Activated T-cell treated with anti-CD3 and anti-CD28 coated beads, Interleukin-2, amount 50 U/mL, for 4 hours (primary cell): Measurements from ENCODE around the gene CADPS. TPM values are rescaled to one million over a fixed set of nuclear protein-coding genes. Genes with fewer than 3 reads are reported as not detected.

Experiments used
- ATAC-seq, 2 donors: fragments of 200-7000 bp; cut with Tn5 transposase; one replicate each; pipeline ENCODE4 v1.10.0; 2021
- DNase-seq: peaks from one replicate; pipeline ENCODE4 v3.0.0-alpha.2; 2020
- H3K27me3 Mint-ChIP-seq: one replicate; pipeline ENCODE4 v1.8.0; 2021; ENCODE audit warnings: low read depth, mixed read lengths
- H3K36me3 Mint-ChIP-seq: one replicate; pipeline ENCODE4 v1.8.0; 2022; ENCODE audit warnings: mixed read lengths; ENCODE audit not compliant: insufficient read depth
- H3K4me1 Mint-ChIP-seq: one replicate; pipeline ENCODE4 v1.8.0; 2021; ENCODE audit warnings: low read depth, mixed read lengths
- H3K4me3 Mint-ChIP-seq: one replicate; pipeline ENCODE4 v1.8.0; 2021; ENCODE audit warnings: mild to moderate bottlenecking, moderate library complexity, mixed read lengths
- H3K9me3 Mint-ChIP-seq: one replicate; pipeline ENCODE4 v1.8.0; 2021; ENCODE audit warnings: mixed read lengths
- total RNA-seq, 3 donors: library from RNA; stranded (reverse); gene quantifications; one replicate each; pipeline ENCODE4 v1.2.1, GENCODE V29; 2021

The CADPS gene
- total RNA-seq, 3 donors from 2014 or later, result not detected

DNA sequence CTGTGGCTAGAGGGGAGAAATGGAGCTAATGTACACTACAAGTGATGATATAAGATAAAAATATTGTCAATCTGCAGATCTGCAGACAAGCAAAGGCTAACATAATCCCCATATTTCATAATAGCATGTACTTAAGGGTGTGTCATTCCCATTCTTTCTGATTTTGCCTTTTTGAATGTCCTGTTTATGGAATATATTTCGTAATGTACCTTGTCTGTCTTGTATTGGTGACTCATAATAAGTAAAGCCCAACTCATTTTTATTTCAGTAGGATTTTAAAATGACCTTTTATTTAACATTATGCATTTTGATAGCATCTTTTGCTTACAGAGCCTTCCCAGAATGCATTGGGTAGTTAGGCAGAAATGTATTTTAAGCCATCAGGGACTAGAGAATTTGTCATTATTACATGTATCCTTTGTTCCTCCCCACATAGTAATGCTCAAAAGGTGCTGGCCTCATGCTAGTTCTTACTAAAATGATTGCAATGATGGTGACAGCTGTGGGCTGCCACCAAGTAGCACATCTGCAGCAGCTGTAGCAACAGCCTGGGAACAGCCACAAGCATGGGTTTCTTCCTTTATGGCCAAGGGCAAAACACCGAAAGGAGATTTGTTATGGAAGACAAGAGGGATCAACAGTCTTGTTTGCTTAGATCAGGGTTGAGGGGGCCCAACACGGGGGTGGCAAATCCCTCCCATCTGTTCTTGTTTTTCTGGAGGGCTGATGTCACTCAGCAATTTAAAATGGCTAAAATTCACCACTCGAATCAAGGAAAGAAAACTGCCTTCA, 188.5 kb downstream of the CADPS start:
- H3K27me3 Mint-ChIP-seq, result no peaks in the 10 kb centered on the region

DNA sequence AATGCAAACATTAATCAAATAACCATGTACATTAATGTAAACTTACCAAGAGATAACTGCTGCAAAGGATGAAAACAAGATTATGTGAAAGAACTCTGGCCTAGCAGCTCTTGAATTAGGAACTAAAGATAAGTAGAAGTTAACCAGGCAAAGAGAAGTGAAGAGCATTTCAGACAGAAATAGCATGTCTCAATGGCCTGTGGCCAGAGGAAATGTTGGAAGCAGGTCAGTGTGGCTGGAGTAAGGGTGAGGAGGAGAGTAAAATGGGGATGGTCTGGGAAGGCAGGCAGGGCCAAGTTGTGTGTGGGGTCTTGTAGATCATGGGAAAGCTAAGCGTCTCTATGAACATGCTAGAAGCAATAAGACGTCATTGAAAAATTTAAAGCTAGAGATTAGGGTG, 192.4 kb downstream of the CADPS start:
- Mint-ChIP-seq H3K27me3 (no peaks in the 10 kb centered on the region), H3K36me3 (no peaks in the 10 kb centered on the region), H3K4me1 (no peaks in the 10 kb centered on the region), H3K9me3 (no peaks in the 10 kb centered on the region), H3K4me3 (no peak overlapping the region)
- ATAC-seq, result no peak
- DNase-seq, result no peak

More for the DNA sequence above, 188.5 kb downstream of the CADPS start:
- DNase-seq (no peak), ATAC-seq (no peak)
- Mint-ChIP-seq H3K36me3 (no peaks in the 10 kb centered on the region), H3K9me3 (no peaks in the 10 kb centered on the region), H3K4me1 (no peaks in the 10 kb centered on the region), H3K4me3 (no peak overlapping the region)

DNA sequence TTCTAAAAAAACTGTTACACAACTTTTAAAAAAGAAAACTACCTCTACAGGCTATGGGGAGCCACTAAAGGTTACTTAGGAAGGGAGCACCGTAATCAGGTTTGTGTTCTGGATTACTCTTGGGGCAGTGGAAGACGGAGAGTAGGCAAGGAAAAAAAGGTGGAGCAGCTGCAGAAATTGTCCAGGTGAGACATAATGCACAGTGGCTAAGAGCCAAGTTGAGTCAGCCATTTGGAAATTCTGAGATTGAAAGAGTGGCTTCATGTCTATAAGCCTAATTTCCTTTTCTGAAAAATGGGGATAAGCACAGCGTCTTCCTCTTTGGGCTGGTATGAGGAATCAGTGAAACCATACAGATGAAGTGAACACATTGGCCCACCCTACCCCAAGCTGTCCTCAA, 195.2 kb downstream of the CADPS start:
- Mint-ChIP-seq H3K36me3 (no peaks in the 10 kb centered on the region), H3K4me1 (no peaks in the 10 kb centered on the region), H3K4me3 (no peak overlapping the region), H3K9me3 (no peaks in the 10 kb centered on the region), H3K27me3 (peaks cover 3% of the 10 kb centered on the region)
- no peak for DNase-seq
- no peak for ATAC-seq

DNA sequence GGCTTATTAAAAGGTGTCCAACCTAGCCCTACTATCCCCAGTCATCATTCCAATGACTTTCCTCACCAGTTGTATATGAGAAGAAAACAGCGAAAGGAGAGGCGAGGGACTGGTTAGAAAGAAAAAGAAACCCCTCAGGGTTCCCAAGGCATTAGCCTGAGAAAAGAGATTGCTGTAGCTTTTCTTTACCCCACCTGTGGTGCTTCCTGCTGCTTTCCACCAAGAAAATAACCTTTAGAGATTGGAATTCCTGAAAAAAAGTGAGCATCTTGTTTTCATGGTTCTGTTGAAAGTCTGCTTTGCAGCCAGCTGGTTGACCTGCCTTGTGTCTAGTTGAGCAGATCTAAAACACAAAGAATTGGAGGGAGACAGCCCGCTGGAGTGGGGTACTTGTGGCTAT, 196.4 kb downstream of the CADPS start:
- Mint-ChIP-seq H3K27me3 (peaks cover 3% of the 10 kb centered on the region), H3K4me3 (no peak overlapping the region)

DNA sequence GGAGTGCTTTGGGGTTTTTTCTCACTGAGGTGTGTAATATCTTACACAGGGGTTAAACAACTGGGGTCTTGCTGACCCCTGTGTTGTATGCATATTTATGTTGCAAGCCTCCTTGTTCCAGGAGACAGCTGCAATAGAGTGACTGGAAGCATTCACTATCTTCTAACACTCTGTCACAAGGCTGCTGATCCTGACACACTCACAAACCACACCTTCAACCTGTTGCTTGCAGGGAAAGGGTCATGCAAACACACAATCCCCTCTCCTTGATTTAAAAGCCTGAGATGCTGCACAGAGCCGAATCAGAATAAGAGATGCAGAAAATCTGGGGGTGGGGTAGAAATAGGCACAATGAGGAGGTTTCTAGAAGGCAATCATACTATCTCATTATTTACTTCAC, 197.3 kb downstream of the CADPS start:
- Mint-ChIP-seq H3K9me3 (no peaks in the 10 kb centered on the region), H3K4me1 (no peaks in the 10 kb centered on the region), H3K27me3 (peaks cover 3% of the 10 kb centered on the region), H3K4me3 (no peak overlapping the region), H3K36me3 (no peaks in the 10 kb centered on the region)
- DNase-seq (no peak), ATAC-seq (no peak)

More for the DNA sequence above, 196.4 kb downstream of the CADPS start:
- DNase-seq, result no peak
- no peak for ATAC-seq
- Mint-ChIP-seq H3K4me1 (no peaks in the 10 kb centered on the region), H3K36me3 (no peaks in the 10 kb centered on the region), H3K9me3 (no peaks in the 10 kb centered on the region)

DNA sequence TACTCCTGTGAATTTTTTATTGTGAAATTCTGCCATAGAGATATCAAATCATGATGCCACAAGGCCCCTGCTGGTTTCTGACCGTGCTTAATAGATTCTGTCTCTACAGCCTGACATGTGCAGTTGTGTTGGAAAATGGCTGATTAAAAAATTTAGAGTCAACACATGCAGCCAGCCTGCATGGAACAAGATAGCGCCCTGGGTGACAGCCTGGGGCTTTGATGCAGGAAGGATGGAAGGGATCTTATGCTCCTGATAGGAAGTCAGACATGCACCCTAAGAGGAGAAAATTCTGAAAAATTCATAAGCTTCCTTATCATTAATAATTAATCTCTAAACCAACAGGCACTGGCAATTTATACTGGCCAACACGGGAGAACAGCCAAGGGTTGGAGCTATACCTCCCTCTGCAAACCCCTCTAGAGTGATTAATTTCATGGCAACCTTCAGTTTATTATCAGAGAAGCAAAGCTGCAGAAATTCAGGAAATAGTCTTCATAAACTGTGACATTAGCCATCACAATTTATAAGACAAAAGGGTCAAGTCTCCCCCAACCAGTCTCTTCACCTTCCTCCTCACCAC, 198.4 kb downstream of the CADPS start:
- Mint-ChIP-seq H3K4me1 (no peaks in the 10 kb centered on the region), H3K4me3 (no peak overlapping the region), H3K36me3 (no peaks in the 10 kb centered on the region), H3K9me3 (no peaks in the 10 kb centered on the region), H3K27me3 (peaks cover 3% of the 10 kb centered on the region)
- ATAC-seq, result no peak
- DNase-seq, result no peak

DNA sequence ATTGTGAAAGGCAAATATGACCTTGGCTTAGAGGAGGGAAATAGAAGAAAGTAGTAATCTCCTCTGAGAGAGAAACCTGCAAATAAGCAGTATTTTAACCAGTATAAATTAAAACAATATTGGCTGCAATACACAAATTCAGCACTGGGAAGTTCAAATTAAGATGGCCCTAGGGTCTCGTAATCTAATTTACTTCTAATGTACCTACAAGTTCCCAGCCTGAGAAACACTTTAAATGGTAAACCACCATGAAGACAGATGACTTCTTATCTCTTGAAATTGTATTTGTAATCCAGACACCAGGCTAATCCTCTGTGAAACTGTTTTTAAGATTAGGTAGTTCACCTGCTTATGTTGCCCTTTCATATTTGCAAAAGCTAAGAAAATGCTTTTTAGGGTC, 199.7 kb downstream of the CADPS start:
- DNase-seq (no peak), ATAC-seq (no peak)
- Mint-ChIP-seq H3K27me3 (peaks cover 3% of the 10 kb centered on the region), H3K4me1 (no peaks in the 10 kb centered on the region), H3K36me3 (no peaks in the 10 kb centered on the region), H3K9me3 (no peaks in the 10 kb centered on the region), H3K4me3 (no peak overlapping the region)

DNA sequence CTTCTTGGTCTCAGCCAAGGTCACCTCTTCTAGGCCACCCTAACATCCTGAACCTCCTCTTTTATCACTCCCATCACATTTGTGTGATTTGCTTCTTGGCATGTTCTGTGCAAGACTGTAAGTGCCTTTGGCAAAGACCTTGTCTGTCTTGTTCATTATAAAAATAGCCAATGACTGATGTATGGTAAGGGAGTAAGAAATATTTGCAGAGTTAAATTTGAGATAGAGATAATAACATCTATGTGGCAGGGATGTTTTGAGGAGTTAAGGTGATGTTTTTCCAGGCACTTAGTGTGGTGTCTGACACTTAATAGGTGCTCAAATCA, 202.3 kb downstream of the CADPS start:
- Mint-ChIP-seq H3K27me3 (peaks cover 3% of the 10 kb centered on the region), H3K4me3 (no peak overlapping the region), H3K4me1 (no peaks in the 10 kb centered on the region), H3K9me3 (no peaks in the 10 kb centered on the region), H3K36me3 (no peaks in the 10 kb centered on the region)
- ATAC-seq (no peak), DNase-seq (no peak)

DNA sequence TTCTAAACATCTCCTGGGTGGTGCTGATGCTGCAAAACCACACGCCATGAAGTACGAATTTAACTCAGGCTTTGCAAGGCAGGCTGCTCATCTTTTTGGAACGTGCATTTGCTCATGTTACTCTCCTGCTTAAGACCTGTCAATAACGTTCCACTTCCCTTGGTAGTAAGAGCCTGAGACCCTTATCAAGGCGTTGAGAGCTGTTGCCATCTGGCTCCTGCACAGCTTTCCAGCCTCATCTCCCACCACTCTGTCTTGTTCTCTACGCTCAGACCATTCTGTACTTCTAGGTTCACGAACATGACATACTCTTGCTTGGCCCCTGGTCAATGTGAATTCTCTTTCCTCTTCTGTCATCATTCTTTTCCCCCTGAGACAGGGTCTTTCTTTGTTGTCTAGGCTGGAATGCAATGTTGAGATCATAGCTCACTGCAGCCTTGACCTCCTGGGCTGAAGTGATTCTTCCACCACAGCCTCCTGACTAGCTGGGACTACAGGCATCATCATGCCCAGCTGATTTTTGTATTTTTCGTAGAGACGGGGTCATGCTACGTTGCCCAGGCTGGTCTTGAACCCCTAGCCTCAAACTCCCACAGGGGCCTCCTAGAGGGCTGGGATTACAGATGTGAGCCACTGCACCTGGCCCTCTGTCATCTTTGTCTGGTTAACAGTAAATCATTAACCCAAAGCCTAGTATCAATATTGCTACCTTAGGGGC, 202.8 kb downstream of the CADPS start:
- no peaks in the 10 kb centered on the region for H3K4me1 Mint-ChIP-seq
- ATAC-seq, result no peak
- H3K4me3 Mint-ChIP-seq, result no peak overlapping the region
- no peaks in the 10 kb centered on the region for H3K9me3 Mint-ChIP-seq
- DNase-seq, result no peak
- no peaks in the 10 kb centered on the region for H3K36me3 Mint-ChIP-seq
- peaks cover 3% of the 10 kb centered on the region for H3K27me3 Mint-ChIP-seq

DNA sequence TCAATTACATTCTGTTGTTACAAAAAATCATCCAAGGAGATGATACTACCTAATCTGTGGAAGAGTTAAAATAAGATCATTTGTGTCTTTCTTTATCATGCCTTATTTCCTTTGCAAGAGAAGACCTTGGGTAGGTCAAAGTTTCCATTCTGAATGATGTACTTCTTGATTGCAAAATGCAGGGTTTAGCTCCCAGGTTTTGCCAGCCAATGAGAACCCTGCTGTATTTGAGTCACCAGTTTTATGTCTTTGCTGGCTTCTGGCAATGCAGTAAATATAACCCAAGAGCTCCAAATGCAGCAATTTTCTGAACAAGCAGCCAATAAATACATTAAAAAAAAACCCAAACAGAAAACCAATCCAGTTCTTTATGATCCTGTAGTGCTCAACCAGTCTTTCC, 204.9 kb downstream of the CADPS start:
- Mint-ChIP-seq H3K9me3 (no peaks in the 10 kb centered on the region), H3K4me1 (no peaks in the 10 kb centered on the region), H3K36me3 (no peaks in the 10 kb centered on the region), H3K4me3 (no peak overlapping the region), H3K27me3 (no peaks in the 10 kb centered on the region)
- no peak for DNase-seq
- ATAC-seq, result no peak

DNA sequence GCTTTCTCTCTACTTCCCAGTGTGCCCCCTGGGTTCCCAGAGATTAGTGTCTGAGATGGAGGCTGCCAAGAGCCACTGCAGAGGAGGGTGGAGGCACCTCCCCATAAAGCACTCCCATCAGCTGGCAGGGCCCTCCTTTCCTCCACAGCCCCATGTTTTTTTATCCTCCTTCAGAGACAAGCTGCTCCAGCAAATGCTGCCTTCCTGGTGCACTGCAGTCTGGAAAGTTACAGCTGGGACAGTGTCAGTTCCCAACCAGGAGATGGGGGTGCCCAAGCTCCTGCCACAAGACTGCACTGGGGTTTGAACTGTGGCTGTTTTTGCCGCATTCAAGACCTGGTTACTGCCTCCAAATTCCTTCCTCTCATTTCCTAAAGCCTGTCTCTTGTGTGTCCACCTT, 206.1 kb downstream of the CADPS start:
- H3K4me3 Mint-ChIP-seq, result no peak overlapping the region
- ATAC-seq (no peak), DNase-seq (no peak)
- no peaks in the 10 kb centered on the region for H3K4me1 Mint-ChIP-seq
- H3K27me3 Mint-ChIP-seq, result no peaks in the 10 kb centered on the region
- no peaks in the 10 kb centered on the region for H3K36me3 Mint-ChIP-seq
- H3K9me3 Mint-ChIP-seq, result no peaks in the 10 kb centered on the region

DNA sequence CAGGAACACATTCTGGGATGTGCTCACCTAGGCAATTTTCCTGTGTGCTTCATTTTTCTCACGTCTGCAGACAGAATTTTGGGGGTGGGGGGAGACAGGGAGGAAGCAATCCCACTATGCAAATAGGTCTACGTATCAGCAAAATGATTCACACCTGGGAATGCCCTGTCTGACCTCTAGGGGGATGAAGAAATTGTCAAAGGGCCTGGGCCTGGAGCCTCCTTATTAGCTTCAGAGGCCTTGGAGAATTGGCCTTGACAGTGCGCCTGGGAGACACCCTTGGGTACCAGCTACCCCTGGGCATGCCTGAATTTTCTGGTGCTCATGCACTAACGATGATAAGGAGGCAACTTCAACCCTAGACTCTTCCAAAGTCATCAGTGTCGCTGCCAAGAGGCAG, 207.5 kb downstream of the CADPS start:
- Mint-ChIP-seq H3K9me3 (no peaks in the 10 kb centered on the region), H3K36me3 (no peaks in the 10 kb centered on the region), H3K27me3 (no peaks in the 10 kb centered on the region), H3K4me3 (no peak overlapping the region), H3K4me1 (no peaks in the 10 kb centered on the region)
- ATAC-seq (no peak), DNase-seq (no peak)

DNA sequence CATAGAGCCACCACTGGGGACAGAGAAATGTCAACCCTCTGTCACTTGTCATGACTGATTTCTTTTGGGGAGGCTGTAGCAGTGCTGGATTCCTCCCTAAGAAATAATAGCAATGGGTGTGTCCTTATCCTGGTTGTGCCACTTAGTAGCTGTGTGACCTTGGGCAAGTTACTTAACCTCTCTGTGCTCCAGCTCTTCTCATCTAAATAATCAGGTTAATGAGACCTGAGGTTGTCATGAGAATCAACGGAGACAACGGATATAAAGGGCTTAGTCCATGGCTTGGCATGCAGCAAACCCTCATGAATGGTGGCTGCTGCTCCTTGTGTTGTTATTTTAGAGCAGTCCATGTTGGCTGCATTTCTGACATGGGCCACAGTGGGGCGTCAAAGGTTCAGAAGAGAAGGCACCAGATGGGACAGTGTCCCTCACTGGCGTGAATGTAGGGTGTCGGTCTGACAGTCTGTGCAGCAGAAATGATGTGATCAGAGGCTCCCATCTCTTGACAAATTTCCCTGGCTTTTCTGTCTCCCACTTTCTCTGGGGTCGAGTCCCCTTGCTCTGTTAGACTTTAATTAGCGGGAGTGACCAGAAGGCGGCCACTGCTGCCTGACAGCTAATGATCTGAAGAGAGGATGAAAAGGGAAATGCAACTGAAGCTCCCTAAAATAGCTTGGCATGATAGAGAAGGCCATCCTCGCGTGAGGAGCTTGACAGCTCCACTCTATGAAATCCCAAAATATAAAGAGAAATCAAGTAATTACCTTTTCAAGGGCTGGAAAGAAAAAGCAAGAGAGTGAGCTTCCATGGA, 209.4 kb downstream of the CADPS start:
- no peak overlapping the region for H3K4me3 Mint-ChIP-seq
- ATAC-seq (no peak), DNase-seq (no peak)
- H3K27me3 Mint-ChIP-seq, result no peaks in the 10 kb centered on the region
- no peaks in the 10 kb centered on the region for H3K4me1 Mint-ChIP-seq
- no peaks in the 10 kb centered on the region for H3K9me3 Mint-ChIP-seq
- no peaks in the 10 kb centered on the region for H3K36me3 Mint-ChIP-seq

DNA sequence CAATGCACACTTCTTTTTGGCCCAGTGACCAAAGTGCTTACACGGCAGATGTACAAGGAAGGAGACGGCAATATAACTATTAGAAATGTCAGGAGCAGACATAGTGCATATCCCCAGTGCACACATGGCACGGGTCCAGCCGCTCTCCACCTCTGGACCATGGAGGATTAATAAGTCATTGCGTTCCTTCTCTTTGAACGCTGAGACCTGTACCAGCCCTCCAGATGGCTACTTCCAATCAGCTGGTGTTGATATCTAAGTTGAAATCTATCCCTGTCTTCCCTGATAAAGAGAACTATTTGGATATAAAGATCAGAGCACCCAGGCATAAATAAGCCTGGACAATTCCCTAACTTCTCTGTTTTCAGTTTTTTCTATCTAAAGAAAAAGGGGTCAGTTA, 212.5 kb downstream of the CADPS start:
- H3K4me1 Mint-ChIP-seq, result no peaks in the 10 kb centered on the region
- H3K27me3 Mint-ChIP-seq, result no peaks in the 10 kb centered on the region
- no peaks in the 10 kb centered on the region for H3K9me3 Mint-ChIP-seq
- ATAC-seq (no peak), DNase-seq (no peak)
- no peaks in the 10 kb centered on the region for H3K36me3 Mint-ChIP-seq
- no peak overlapping the region for H3K4me3 Mint-ChIP-seq
